ENCODE results near the gene OXCT1.

The OXCT1 gene

DNA sequence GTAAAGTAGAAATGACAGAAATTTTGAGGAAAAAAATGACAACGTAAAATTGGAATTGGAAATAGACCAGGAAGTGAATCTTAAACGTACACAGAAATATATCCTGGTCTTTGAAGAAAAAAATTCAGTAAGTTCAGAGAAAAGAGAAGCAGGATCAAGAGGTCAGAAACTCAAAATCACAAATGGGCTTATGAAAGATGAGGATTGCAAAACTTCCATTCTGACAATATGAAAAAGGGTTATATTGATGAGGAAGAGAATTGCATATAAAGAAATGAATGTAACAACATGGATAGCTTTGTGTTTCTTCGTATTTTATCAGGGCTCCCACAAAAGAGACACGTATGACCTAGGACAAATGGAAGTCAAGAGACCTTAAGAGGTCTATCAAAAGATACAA, 58.1 kb downstream of the OXCT1 start:
- H3K9me3 ChIP-seq (ENCODE audit: insufficient read depth, low read length), result no peaks in the 10 kb centered on the region
- peaks cover 6% of the 10 kb centered on the region for H3K36me3 ChIP-seq (ENCODE audit: insufficient read depth, insufficient read length, low read length)
- H3K4me1 ChIP-seq (ENCODE audit: insufficient read depth, insufficient read length), result no peaks in the 10 kb centered on the region
- DNase-seq (ENCODE audit: low read depth, low spot score), result no peak
- H3K9ac ChIP-seq (ENCODE audit: insufficient read length, low read depth), result no peak overlapping the region
- H3K4me3 ChIP-seq (ENCODE audit: insufficient read length, low read depth), result no peak overlapping the region
- TF ChIP-seq SUZ12 (IDR thresholded peaks at IDR 0.05; ENCODE audit: extremely low read depth, insufficient read depth, insufficient read length), result no peak
- no peak for TF ChIP-seq YY1 (IDR thresholded peaks at IDR 0.05; ENCODE audit: insufficient read depth, insufficient read length)
- no peak for TF ChIP-seq ZNF274 (IDR thresholded peaks at IDR 0.05; ENCODE audit: low read depth, low read length)
- H3K27me3 ChIP-seq (ENCODE audit: insufficient read depth, insufficient read length), result no peaks in the 10 kb centered on the region

DNA sequence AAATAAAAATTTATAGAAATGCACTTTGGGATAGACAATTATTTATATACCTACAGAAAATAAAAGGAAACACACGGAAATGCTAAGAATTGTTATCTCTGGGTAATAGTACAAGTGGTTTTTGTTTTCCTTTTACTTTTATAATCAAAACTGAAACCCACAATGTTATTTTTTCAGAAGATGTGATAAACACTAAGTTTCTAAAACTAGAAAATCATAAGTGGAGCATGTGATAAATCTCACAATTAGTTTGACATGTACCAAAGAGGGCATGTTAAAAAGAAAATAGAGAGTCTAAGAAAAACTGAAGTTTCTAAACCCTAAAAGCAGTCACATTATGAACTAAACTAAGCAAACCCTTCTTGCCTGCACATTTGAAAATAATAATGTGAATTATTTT, 61.1 kb downstream of the OXCT1 start:
- DNase-seq (ENCODE audit: low read depth, low spot score), result no peak
- Histone ChIP-seq H3K27me3 (ENCODE audit: insufficient read depth, insufficient read length) (no peaks in the 10 kb centered on the region), H3K4me3 (ENCODE audit: insufficient read length, low read depth) (no peak overlapping the region), H3K4me1 (ENCODE audit: insufficient read depth, insufficient read length) (no peaks in the 10 kb centered on the region), H3K9me3 (ENCODE audit: insufficient read depth, low read length) (no peaks in the 10 kb centered on the region), H3K36me3 (ENCODE audit: insufficient read depth, insufficient read length, low read length) (peaks cover 20% of the 10 kb centered on the region), H3K9ac (ENCODE audit: insufficient read length, low read depth) (no peak overlapping the region)
- no peak for TF ChIP-seq YY1 (IDR thresholded peaks at IDR 0.05; ENCODE audit: insufficient read depth, insufficient read length)
- TF ChIP-seq SUZ12 (IDR thresholded peaks at IDR 0.05; ENCODE audit: extremely low read depth, insufficient read depth, insufficient read length), result no peak
- TF ChIP-seq ZNF274 (IDR thresholded peaks at IDR 0.05; ENCODE audit: low read depth, low read length), result no peak

DNA sequence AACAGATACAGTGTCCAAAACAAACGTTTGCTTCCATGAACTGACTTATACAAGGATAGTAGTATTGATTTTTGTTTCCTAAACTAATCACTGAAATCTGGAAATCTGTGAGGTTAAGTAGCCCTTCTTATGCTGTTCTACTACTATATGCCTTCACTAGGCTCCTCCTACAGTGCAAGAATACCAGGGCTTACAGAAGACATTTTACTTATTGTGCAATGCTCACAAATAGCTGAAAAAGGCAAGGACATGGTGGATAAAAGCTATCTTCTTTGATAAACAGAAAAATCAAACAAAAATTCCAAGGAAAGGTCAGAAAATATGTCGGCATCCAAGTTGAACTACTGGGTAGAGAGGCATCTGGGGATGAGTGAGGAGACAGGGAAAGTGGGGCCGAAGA, 61.9 kb downstream of the OXCT1 start:
- DNase-seq (ENCODE audit: low read depth, low spot score), result no peak
- H3K27me3 ChIP-seq (ENCODE audit: insufficient read depth, insufficient read length), result no peaks in the 10 kb centered on the region
- H3K4me3 ChIP-seq (ENCODE audit: insufficient read length, low read depth), result no peak overlapping the region
- no peaks in the 10 kb centered on the region for H3K9me3 ChIP-seq (ENCODE audit: insufficient read depth, low read length)
- H3K4me1 ChIP-seq (ENCODE audit: insufficient read depth, insufficient read length), result no peaks in the 10 kb centered on the region
- TF ChIP-seq YY1 (IDR thresholded peaks at IDR 0.05; ENCODE audit: insufficient read depth, insufficient read length) (no peak), SUZ12 (IDR thresholded peaks at IDR 0.05; ENCODE audit: extremely low read depth, insufficient read depth, insufficient read length) (no peak)
- peaks cover 20% of the 10 kb centered on the region for H3K36me3 ChIP-seq (ENCODE audit: insufficient read depth, insufficient read length, low read length)
- no peak overlapping the region for H3K9ac ChIP-seq (ENCODE audit: insufficient read length, low read depth)

DNA sequence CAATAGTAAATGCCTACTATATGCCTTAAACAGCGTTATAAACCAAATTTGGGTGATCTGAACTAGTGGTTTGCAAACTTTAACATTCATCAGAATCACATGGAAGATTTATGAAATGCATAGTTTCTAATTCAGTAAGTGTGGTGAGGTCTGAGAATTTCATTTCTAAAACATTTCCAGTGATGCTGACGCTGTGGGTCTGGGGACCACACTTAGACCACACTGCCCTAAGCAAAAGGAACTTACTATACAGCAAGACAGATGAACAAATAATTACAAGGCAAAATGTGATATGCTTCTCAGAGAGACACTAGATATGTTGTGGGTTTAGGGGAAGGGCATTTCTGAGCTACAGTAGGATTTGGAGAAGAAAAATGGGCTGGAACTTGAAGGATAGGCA, 72.6 kb downstream of the OXCT1 start:
- TF ChIP-seq SUZ12 (IDR thresholded peaks at IDR 0.05; ENCODE audit: extremely low read depth, insufficient read depth, insufficient read length), result no peak
- TF ChIP-seq YY1 (IDR thresholded peaks at IDR 0.05; ENCODE audit: insufficient read depth, insufficient read length), result no peak
- TF ChIP-seq ZNF274 (IDR thresholded peaks at IDR 0.05; ENCODE audit: low read depth, low read length), result no peak

DNA sequence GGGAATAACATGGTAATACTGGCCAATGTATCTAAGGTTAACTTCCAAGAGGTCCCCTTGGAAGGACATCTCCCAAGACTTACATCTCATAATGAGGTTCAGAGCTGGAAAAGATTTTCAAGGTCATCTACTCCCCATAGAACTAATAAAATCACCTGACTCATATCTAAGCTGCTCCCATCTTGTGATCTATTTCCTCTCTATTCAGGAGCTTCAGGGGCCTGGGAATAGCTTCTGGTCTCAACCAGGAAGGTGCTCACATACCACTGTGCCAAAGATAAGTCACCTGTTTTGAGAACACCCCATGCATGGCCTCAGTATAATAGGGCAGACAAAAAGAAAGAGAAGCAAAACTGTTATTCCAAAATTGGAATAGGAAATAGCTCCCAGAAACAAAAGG, 74.2 kb downstream of the OXCT1 start:
- TF ChIP-seq ZNF274 (IDR thresholded peaks at IDR 0.05; ENCODE audit: low read depth, low read length) (no peak), YY1 (IDR thresholded peaks at IDR 0.05; ENCODE audit: insufficient read depth, insufficient read length) (no peak), SUZ12 (IDR thresholded peaks at IDR 0.05; ENCODE audit: extremely low read depth, insufficient read depth, insufficient read length) (no peak)
- peaks cover 23% of the 10 kb centered on the region for H3K36me3 ChIP-seq (ENCODE audit: insufficient read depth, insufficient read length, low read length)
- no peak for DNase-seq (ENCODE audit: low read depth, low spot score)
- H3K4me3 ChIP-seq (ENCODE audit: insufficient read length, low read depth), result no peak overlapping the region
- H3K27me3 ChIP-seq (ENCODE audit: insufficient read depth, insufficient read length), result no peaks in the 10 kb centered on the region
- H3K9ac ChIP-seq (ENCODE audit: insufficient read length, low read depth), result no peak overlapping the region
- no peaks in the 10 kb centered on the region for H3K9me3 ChIP-seq (ENCODE audit: insufficient read depth, low read length)
- H3K4me1 ChIP-seq (ENCODE audit: insufficient read depth, insufficient read length), result no peaks in the 10 kb centered on the region

More for the DNA sequence above, 72.6 kb downstream of the OXCT1 start:
- Histone ChIP-seq H3K4me3 (ENCODE audit: insufficient read length, low read depth) (no peak overlapping the region), H3K36me3 (ENCODE audit: insufficient read depth, insufficient read length, low read length) (peaks cover 23% of the 10 kb centered on the region), H3K4me1 (ENCODE audit: insufficient read depth, insufficient read length) (no peaks in the 10 kb centered on the region), H3K9ac (ENCODE audit: insufficient read length, low read depth) (no peak overlapping the region), H3K9me3 (ENCODE audit: insufficient read depth, low read length) (no peaks in the 10 kb centered on the region), H3K27me3 (ENCODE audit: insufficient read depth, insufficient read length) (no peaks in the 10 kb centered on the region)
- no peak for DNase-seq (ENCODE audit: low read depth, low spot score)

DNA sequence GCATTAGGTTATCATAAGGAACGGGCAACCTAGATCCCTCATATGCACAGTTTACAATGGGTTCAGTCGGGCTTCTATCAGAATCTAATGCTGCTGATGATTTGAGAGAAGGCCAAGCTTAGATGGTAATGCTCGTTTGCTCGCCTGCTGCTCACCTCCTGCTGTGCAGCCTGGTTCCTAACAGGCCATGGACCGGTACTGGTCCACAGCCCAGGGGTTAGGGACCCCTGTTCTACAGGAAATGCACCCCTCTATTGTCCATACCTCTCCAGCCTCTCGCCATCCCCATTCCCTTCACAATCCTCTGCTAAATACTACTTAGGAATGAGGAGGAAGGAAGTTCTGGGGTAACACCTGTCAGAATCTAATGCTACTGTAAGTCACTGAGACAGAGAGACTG, 75.1 kb downstream of the OXCT1 start:
- H3K27me3 ChIP-seq (ENCODE audit: insufficient read depth, insufficient read length), result no peaks in the 10 kb centered on the region
- H3K4me1 ChIP-seq (ENCODE audit: insufficient read depth, insufficient read length), result no peaks in the 10 kb centered on the region
- H3K9me3 ChIP-seq (ENCODE audit: insufficient read depth, low read length), result no peaks in the 10 kb centered on the region
- H3K9ac ChIP-seq (ENCODE audit: insufficient read length, low read depth), result no peak overlapping the region
- no peak for DNase-seq (ENCODE audit: low read depth, low spot score)
- H3K4me3 ChIP-seq (ENCODE audit: insufficient read length, low read depth), result no peak overlapping the region
- H3K36me3 ChIP-seq (ENCODE audit: insufficient read depth, insufficient read length, low read length), result peaks cover 16% of the 10 kb centered on the region
- TF ChIP-seq ZNF274 (IDR thresholded peaks at IDR 0.05; ENCODE audit: low read depth, low read length), result no peak
- TF ChIP-seq SUZ12 (IDR thresholded peaks at IDR 0.05; ENCODE audit: extremely low read depth, insufficient read depth, insufficient read length), result no peak
- TF ChIP-seq YY1 (IDR thresholded peaks at IDR 0.05; ENCODE audit: insufficient read depth, insufficient read length), result no peak

DNA sequence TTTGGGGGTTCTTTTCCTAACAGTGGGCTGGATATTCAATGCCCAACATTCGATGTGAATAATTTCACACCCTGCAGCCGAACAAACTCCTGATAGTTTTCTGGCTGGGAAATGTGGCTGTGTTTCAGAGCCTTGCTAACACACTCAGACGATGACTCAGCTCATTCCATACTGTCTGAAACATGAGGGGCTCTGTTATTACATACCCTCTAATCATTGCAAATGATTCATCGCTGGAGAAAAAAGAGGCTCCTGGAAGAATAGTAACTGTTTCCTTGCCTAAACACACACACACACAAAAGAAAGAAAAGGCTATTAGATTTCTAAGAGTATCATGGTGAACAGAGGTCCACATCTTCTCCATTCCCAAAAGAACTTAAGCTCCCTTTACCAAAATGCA, 75.8 kb downstream of the OXCT1 start:
- no peaks in the 10 kb centered on the region for H3K27me3 ChIP-seq (ENCODE audit: insufficient read depth, insufficient read length)
- H3K9ac ChIP-seq (ENCODE audit: insufficient read length, low read depth), result no peak overlapping the region
- no peak for TF ChIP-seq YY1 (IDR thresholded peaks at IDR 0.05; ENCODE audit: insufficient read depth, insufficient read length)
- no peak for TF ChIP-seq ZNF274 (IDR thresholded peaks at IDR 0.05; ENCODE audit: low read depth, low read length)
- TF ChIP-seq SUZ12 (IDR thresholded peaks at IDR 0.05; ENCODE audit: extremely low read depth, insufficient read depth, insufficient read length), result no peak
- no peak for DNase-seq (ENCODE audit: low read depth, low spot score)
- H3K36me3 ChIP-seq (ENCODE audit: insufficient read depth, insufficient read length, low read length), result peaks cover 13% of the 10 kb centered on the region
- H3K4me3 ChIP-seq (ENCODE audit: insufficient read length, low read depth), result no peak overlapping the region
- H3K4me1 ChIP-seq (ENCODE audit: insufficient read depth, insufficient read length), result no peaks in the 10 kb centered on the region
- H3K9me3 ChIP-seq (ENCODE audit: insufficient read depth, low read length), result no peaks in the 10 kb centered on the region
